GM21423 (cell line): Measurements from ENCODE around the gene PPP1R1A.

Source experiments
- ATAC-seq: cut with Tn5 transposase; IDR thresholded peaks from one replicate; pipeline ENCODE4 v1.9.1; 2021; ENCODE audit warnings: mild to moderate bottlenecking, moderate library complexity; ENCODE audit not compliant: unreplicated experiment

The PPP1R1A gene

DNA sequence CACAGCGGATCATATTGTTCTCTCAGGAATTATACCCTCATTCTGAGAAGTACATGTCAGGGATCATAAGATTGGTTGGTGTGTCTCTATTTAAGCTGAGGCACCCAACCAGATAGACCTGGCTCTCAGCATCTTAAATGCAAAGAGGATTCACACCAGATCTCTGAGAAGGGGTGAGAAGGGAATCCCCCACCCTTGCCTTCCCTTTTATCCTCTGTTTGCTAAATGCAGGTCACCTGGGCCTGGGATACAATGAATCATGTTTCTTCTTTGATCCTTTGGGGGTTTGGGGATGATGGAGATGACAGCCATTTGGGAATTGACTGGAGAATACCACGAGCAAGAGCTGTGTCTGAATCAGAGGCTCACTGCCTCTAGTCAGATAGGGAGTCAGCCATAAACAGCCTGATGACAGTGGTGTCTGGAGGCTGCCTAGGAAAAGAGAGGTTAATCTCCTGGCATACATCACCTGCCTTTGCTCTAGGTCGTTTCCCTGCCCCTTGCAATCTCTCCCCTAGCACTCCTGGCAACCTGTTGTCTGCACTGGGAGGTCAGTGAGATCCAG lies 50.2 kb downstream of the PPP1R1A start:
- ATAC-seq: no peak

DNA sequence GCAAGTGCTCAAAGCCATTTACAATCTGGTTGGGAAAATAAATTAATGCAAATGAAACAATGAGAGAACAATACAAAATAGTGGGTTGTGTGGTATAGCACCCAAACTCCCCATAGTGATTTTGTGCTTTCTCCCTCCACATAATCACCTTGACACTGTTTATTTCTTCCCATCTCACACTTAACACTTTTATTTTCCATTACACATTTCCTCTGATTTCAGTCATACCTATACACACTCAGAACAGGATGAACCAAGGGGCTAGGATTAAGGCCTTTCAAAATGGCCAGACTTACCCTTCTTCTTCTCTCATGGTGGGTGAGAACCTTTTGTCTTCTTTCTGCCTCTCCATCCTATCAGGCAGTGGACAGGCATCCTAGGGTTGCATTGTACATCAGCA lies 53.0 kb downstream of the PPP1R1A start:
- no peak for ATAC-seq

DNA sequence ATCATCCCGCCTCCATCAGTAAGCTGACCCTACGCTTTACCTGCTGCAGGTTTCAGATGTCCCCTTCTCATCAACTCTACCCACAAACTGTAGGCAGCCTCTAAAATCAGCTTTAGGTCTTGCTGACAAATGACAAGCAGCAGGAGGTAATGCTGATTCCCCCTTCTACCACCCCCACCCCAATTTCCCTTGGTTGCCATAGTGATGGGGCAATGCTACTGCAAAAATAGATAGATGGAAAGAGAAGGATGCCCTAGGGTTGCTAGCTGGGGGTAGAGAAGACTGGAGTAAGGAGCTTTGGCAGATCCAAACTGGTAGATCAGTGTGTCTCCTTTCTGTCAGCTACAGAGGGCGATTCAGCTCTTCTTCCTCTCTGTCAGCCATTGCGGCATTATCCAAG lies 58.9 kb downstream of the PPP1R1A start:
- ATAC-seq: no peak
